ENCODE results near the gene ACHE. TPM values are rescaled to one million over a fixed set of nuclear protein-coding genes. Genes with fewer than 3 reads are reported as not detected.

The ACHE gene
- total RNA-seq, 2 donors from 2014 or later = 5.3 to 11.7 TPM

- H3K9ac ChIP-seq (ENCODE audit: low read depth in 2 of 2, low read length in 2 of 2) = no peak overlapping the region
- H3K4me1 ChIP-seq = peaks cover 14% of the 10 kb centered on the region
- H3K27me3 ChIP-seq = no peaks in the 10 kb centered on the region
- intact Hi-C loops (cut with DNase I) = no loop called here
- no peak overlapping the region for H3K4me3 ChIP-seq
- H3K27ac ChIP-seq = no peak overlapping the region
- DNase-seq = no peak
- no peak for TF ChIP-seq CTCF (IDR thresholded peaks at IDR 0.05)
- peaks cover 31% of the 10 kb centered on the region for H3K36me3 ChIP-seq
- no peaks in the 10 kb centered on the region for H3K9me3 ChIP-seq
Measured at GRCh38 chr7:100884736-100885439, 10.8 kb downstream of the ACHE start.

- Histone ChIP-seq H3K36me3 (peaks cover 31% of the 10 kb centered on the region), H3K9ac (ENCODE audit: low read depth in 2 of 2, low read length in 2 of 2) (no peak overlapping the region), H3K4me1 (peaks cover 4% of the 10 kb centered on the region), H3K27ac (no peak overlapping the region), H3K27me3 (no peaks in the 10 kb centered on the region), H3K9me3 (no peaks in the 10 kb centered on the region), H3K4me3 (no peak overlapping the region)
- no peak for TF ChIP-seq CTCF (IDR thresholded peaks at IDR 0.05)
- no peak for DNase-seq
- intact Hi-C loops (cut with DNase I) = no loop called here
Measured at GRCh38 chr7:100882785-100883526, 12.7 kb downstream of the ACHE start.

GRCh38 chr7:100882201-100882600 is 13.5 kb downstream of the ACHE start:
- H3K4me1 ChIP-seq = peaks cover 1% of the 10 kb centered on the region
- intact Hi-C loops (cut with DNase I) = no loop called here
- no peaks in the 10 kb centered on the region for H3K9me3 ChIP-seq
- no peaks in the 10 kb centered on the region for H3K27me3 ChIP-seq
- H3K36me3 ChIP-seq = peaks cover 31% of the 10 kb centered on the region
- no peak for TF ChIP-seq CTCF (IDR thresholded peaks at IDR 0.05)
- no peak overlapping the region for H3K4me3 ChIP-seq
- no peak overlapping the region for H3K27ac ChIP-seq
- no peak overlapping the region for H3K9ac ChIP-seq (ENCODE audit: low read depth in 2 of 2, low read length in 2 of 2)
- DNase-seq = no peak

GRCh38 chr7:100881136-100881535 is 14.6 kb downstream of the ACHE start:
- DNase-seq = no peak
- Histone ChIP-seq H3K9me3 (no peaks in the 10 kb centered on the region), H3K4me3 (no peak overlapping the region), H3K9ac (ENCODE audit: low read depth in 2 of 2, low read length in 2 of 2) (no peak overlapping the region), H3K27ac (no peak overlapping the region), H3K27me3 (no peaks in the 10 kb centered on the region), H3K4me1 (peaks cover 8% of the 10 kb centered on the region), H3K36me3 (peaks cover 20% of the 10 kb centered on the region)
- no peak for TF ChIP-seq CTCF (IDR thresholded peaks at IDR 0.05)
- intact Hi-C loops (cut with DNase I) = no loop called here

- Histone ChIP-seq H3K36me3 (peaks cover 18% of the 10 kb centered on the region), H3K4me1 (peaks cover 12% of the 10 kb centered on the region)
Measured at GRCh38 chr7:100880645-100881044, 15.0 kb downstream of the ACHE start.

More at GRCh38 chr7:100880645-100881044, 15.0 kb downstream of the ACHE start:
- H3K27me3 ChIP-seq = no peaks in the 10 kb centered on the region
- intact Hi-C loops (cut with DNase I) = no loop called here
- no peak for TF ChIP-seq CTCF (IDR thresholded peaks at IDR 0.05)
- no peaks in the 10 kb centered on the region for H3K9me3 ChIP-seq
- H3K4me3 ChIP-seq = no peak overlapping the region
- H3K9ac ChIP-seq (ENCODE audit: low read depth in 2 of 2, low read length in 2 of 2) = no peak overlapping the region
- H3K27ac ChIP-seq = no peak overlapping the region
- no peak for DNase-seq

Data from colonic mucosa (tissue), 4 donors.